Measurements from ENCODE around the gene CLCNKA.

The CLCNKA gene

GRCh38 chr1:16082283-16083038 lies 60.6 kb downstream of the CLCNKA start:
- DNase-seq, result peak; percentile 33

GRCh38 chr1:16083486-16083885 lies 61.6 kb downstream of the CLCNKA start:
- no peak for DNase-seq

All from central memory CD4-positive, alpha-beta T cell (primary cell).